Epithelial cell of proximal tubule (primary cell): ENCODE measurements around the gene RPL28. TPM values are rescaled to one million over a fixed set of nuclear protein-coding genes. Genes with fewer than 3 reads are reported as not detected.
"Not testable (repeated sequence)": the region's sequence is repeated elsewhere in the genome, so short reads cannot be mapped to it uniquely, and the experiment has no call there.

Experiments used
- DNase-seq: peaks from one replicate; pipeline ENCODE4 v3.0.0-alpha.2; 2011; ENCODE audit warnings: low read depth
- H3K4me3 ChIP-seq: 2 replicates; pipeline ENCODE4 v1.5.1; 2011; ENCODE audit warnings: low read depth, mild to moderate bottlenecking, low read length
- CTCF ChIP-seq: conservative IDR thresholded peaks from 2 replicates; pipeline ENCODE4 v1.5.1; 2012; ENCODE audit warnings: low read depth, mild to moderate bottlenecking, low read length
- total RNA-seq: library from RNA; depleted of rRNA; stranded (reverse); fragments of >200 nt; gene quantifications from 2 replicates; pipeline ENCODE4 v1.2.3, GENCODE V29; 2015

Gene RPL28
- total RNA-seq, 1 donor from 2014 or later: 412 TPM

- H3K4me3 ChIP-seq: no peak overlapping the region
- DNase-seq: no peak
- TF ChIP-seq CTCF: no peak
These were observed 14.8 kb downstream of the RPL28 start for GRCh38 chr19:55400281-55401087.

- H3K4me3 ChIP-seq, DNase-seq: not testable (repeated sequence)
These were observed 15.7 kb downstream of the RPL28 start for GRCh38 chr19:55401390-55401789.

DNA sequence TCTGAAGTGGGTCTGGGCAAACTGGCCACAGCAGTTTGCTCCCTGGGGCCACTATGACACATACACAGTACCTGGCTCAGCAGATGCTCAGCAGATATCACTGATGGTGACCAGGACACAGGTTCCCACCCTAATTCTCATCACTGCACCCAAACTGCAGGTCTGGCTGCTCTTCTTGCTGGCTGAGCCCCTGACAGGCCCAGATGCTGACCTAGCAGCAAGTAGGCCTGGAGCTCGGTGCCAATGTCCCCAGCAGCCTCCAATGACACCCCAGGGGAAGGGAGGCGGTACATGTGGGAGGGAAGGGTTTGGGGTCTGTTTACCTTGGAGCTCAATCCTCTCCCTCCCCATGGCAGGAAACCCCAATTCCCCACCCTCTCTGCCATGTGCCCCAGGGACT lies 16.8 kb downstream of the RPL28 start:
- no peak for TF ChIP-seq CTCF
- no peak overlapping the region for H3K4me3 ChIP-seq
- DNase-seq: no peak

GRCh38 chr19:55405638-55406037 lies 19.9 kb downstream of the RPL28 start:
- no peak for DNase-seq
- TF ChIP-seq CTCF: no peak
- H3K4me3 ChIP-seq: peak overlapping the region; percentile 86

DNA sequence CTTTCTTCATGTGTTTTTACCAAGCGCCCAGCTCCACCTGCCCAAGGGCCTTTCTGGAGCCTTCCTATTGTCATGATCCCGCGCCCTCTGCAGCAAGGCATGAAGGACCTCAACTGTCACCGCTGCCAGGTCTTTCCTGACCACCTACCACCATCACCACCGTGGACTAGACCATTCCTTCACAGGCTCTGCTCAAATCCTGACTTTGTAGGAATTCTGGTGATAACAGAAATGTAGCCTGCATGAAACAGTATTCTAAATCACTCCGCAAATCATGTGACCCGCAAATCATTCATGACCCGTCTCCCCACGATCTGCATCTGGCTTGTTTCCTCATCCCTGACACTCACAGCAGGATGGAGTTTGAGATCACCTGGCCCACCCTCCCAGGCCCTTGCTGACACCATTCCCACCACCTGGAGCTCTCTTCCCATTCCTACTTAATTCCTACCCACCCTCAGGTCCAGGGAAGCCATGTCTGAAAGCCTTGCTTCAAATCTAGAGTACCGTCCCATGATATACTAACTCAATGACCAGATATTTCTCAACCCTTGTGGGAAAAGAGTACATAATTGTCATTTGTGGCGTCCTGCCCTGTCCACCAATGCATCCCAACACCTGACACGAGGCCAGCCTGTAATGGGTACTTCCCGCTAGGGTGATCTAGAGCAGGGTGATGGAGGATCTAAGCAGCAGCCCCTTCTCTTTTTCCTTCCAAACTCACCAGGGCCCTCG lies 20.5 kb downstream of the RPL28 start:
- no peak for DNase-seq
- TF ChIP-seq CTCF: no peak
- peak overlapping the region; percentile 86 for H3K4me3 ChIP-seq

DNA sequence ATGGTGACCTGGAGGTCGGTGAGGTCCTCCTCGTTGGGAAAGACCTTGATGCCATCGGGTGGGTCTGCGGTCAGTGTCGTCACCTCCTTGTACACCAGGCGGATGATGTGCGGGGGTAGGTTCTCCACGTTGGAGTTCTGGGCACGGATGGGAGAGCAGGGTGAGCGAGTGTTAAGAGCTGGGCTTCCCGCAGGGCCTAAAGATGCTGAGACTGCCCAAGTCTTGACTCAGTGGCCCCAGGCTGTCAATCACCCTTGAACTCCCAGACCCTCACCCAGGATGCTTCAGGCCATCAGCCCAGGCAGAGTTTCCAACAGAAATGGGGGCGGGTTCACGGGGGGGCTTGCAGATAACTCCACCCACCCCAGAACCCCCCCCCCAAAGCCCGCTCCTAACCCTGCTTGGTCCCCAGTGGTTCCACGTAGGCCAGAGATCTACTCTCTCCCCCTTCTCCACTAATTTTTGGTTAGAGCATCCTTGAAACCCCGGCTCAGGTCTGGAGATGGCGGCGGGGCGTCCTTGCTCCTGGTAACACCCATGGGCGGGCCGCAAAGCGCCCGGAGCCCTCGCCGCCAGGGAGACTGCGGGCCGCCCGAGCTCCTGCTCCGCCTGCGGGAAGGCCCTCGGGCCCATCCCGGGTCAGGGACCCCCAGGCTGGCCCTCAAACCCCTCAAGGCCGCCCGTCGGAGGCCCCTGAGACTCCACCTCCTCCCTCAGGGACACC lies 21.3 kb downstream of the RPL28 start:
- no peak for DNase-seq
- no peak for TF ChIP-seq CTCF
- H3K4me3 ChIP-seq: peak overlapping the region; percentile 86

- not testable (repeated sequence) for DNase-seq
- H3K4me3 ChIP-seq: peak within 1 kb of the TSS; percentile 86
These were observed 21.7 kb downstream of the RPL28 start, which contains the start of gene UBE2S for GRCh38 chr19:55407550-55407799. UBE2S (minus strand) TSS chr19:55407788; CDS start chr19:55407589, 199 bp downstream.
